ENCODE measurements around the gene PABPN1. TPM values are rescaled to one million over a fixed set of nuclear protein-coding genes. Genes with fewer than 3 reads are reported as not detected.

PABPN1 gene
- total RNA-seq, 4 donors from 2014 or later: 58.2 to 78.4 (median 59.2) TPM

- no peak for DNase-seq (ENCODE audit: low spot score)
- no peak for ATAC-seq (ENCODE audit: low FRiP score)
- TF ChIP-seq CTCF (IDR thresholded peaks at IDR 0.05): no peak
These were observed 10.7 kb upstream of the PABPN1 start for GRCh38 chr14:23310546-23310945.

- ATAC-seq (ENCODE audit: low FRiP score) (no peak), DNase-seq (ENCODE audit: low spot score) (no peak)
- no peak for TF ChIP-seq CTCF (IDR thresholded peaks at IDR 0.05)
These were observed 5.0 kb upstream of the PABPN1 start for GRCh38 chr14:23316300-23316699.

DNA sequence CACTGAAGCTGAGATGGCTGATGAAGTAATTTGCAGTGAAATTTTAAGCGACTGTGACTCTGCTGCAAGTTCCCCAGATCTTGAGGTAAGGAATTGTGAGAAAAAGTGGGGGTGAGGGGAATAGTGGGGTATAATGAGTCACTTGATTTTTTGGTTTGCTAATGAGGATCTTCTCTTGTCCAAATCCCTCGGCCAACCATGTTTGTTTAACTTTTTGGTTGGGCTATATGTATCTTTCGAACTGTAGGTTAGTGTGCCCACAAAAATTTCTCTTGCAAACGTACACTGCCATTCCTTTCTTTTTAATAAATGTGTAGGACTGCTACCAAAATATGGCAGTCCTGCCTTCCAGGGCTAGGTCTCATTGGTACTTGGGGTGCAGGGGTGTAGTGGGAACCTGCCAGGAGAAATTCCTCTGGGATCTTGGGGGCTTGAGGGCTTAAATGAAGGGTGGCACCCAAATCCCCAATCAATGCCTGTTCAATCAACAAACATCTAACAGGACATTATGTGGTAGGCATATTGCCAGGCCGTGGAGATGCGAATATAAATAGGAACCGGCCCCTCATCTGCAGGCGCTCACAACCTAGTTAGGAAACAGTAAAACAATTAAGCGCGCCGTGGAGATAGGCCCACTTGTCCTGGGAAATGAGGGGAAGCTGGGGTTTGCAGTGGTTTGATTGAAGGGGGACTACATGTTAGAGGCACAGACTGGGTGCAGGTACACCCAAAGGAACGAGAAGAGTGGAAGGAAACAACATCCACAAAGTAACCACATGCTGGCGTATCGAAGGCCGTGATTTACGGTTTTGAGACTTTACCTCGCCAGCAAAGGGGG lies 1.3 kb upstream of the PABPN1 start:
- DNase-seq (ENCODE audit: low spot score) (no peak), ATAC-seq (ENCODE audit: low FRiP score) (no peak)
- no peak for TF ChIP-seq CTCF (IDR thresholded peaks at IDR 0.05)

DNA sequence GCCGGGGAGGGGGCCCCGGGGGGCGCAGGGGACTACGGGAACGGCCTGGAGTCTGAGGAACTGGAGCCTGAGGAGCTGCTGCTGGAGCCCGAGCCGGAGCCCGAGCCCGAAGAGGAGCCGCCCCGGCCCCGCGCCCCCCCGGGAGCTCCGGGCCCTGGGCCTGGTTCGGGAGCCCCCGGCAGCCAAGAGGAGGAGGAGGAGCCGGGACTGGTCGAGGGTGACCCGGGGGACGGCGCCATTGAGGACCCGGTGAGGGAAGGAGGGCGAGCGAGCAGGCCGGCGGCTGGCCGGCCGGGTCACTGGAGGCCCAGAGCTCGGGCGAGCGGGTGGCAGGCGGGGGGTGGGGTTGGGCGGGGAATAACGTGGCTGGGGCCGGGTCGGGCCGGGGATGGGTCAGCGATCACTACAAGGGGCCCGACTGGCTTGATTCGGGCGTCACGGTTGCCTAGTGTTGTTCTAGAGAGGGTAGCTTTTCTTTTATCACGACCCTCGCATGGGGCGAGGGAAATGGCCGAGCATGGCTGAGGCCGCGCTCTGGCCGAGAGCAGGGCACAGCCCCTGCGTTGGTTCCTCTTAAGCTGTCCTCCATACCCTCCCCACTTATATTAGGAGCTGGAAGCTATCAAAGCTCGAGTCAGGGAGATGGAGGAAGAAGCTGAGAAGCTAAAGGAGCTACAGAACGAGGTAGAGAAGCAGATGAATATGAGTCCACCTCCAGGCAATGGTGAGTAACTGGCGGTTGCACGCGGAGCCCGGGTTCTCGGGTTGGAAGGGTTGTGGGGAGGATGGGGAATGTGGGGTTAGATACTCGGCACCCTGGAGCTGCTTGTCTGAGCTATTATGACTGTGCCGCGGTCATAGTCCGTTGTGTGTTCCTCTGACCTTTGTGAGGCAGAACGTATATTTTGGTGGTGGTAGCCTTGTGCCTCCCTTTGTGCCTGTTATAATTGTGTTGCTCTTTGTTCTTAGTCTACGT lies 603 bp downstream of the PABPN1 start:
- DNase-seq (ENCODE audit: low spot score) (no peak), ATAC-seq (ENCODE audit: low FRiP score) (peak; percentile 10)
- TF ChIP-seq CTCF (IDR thresholded peaks at IDR 0.05): no peak

GRCh38 chr14:23322568-23323517 lies 1.6 kb downstream of the PABPN1 start:
- DNase-seq (ENCODE audit: low spot score): no peak
- no peak for ATAC-seq (ENCODE audit: low FRiP score)
- TF ChIP-seq CTCF (IDR thresholded peaks at IDR 0.05): no peak

GRCh38 chr14:23323838-23324454 lies 2.7 kb downstream of the PABPN1 start:
- no peak for TF ChIP-seq CTCF (IDR thresholded peaks at IDR 0.05)
- no peak for ATAC-seq (ENCODE audit: low FRiP score)

More at GRCh38 chr14:23323838-23324454, 2.7 kb downstream of the PABPN1 start:
- no peak for DNase-seq (ENCODE audit: low spot score)
